ENCODE data around the gene NLE1.

DNA sequence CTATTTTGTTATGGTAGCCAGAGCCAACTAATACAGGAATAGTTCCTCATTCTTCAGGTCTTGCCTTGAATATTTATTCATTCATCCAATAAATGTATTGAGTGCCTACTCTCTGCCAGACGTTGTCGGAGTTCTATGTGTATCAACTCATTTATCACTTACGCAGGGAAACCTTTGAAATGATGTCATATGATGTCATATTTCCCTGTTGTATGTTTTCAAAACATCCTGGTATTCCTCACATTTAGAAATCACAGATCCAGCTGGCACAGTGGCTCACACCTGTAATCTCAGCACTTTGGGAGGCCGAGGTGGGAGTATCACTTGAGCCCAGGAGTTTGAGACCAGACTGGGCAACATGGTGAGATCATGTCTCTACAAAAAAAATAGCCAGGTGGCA lies 2.7 kb upstream of the NLE1 start:
- TF ChIP-seq CTCF (IDR thresholded peaks at IDR 0.05) (no peak), POLR2A (IDR thresholded peaks at IDR 0.05) (no peak), POLR2AphosphoS5 (IDR thresholded peaks at IDR 0.05) (no peak)

All from breast epithelium (tissue), 3 donors.